ENCODE results near the gene PCBD1.
A peak's percentile ranks its signal among the peaks of the same experiment; 100 is the strongest.

- TF ChIP-seq CTCF (conservative IDR thresholded peaks at IDR 0.05 in 1 of 2, IDR thresholded peaks at IDR 0.05 in 1 of 2; ENCODE audit: extremely low read depth in 1 of 2, insufficient read depth in 1 of 2, low read depth in 1 of 2, low read length in 2 of 2) = peak; percentile 92 to 94
- TF ChIP-seq EZH2 (IDR thresholded peaks at IDR 0.05; ENCODE audit: borderline replicate concordance, low read length) = no peak
Measured at GRCh38 chr10:70880077-70880534, 8.3 kb downstream of the PCBD1 start.
